Natural killer cell (primary cell): ENCODE data around the gene MTA2. TPM values are rescaled to one million over a fixed set of nuclear protein-coding genes. Genes with fewer than 3 reads are reported as not detected.

Source experiments
- ATAC-seq, 3 donors: fragments of 150-1000 bp in 2 of 3; fragments of 200-7000 bp in 1 of 3; cut with Tn5 transposase; 1 replicate in 1 of 3; 2 replicates in 2 of 3; pipeline ENCODE4 v1.10.0; 2021; ENCODE audit warnings: mild to moderate bottlenecking in 2 of 3, moderate library complexity in 2 of 3
- DNase-seq, 2 donors: peaks; one replicate each; pipeline versions ENCODE4 v3.0.0 to v3.0.0-alpha.2; 2013 to 2021; ENCODE audit warnings: mixed read lengths in 1 of 2
- H3K27ac ChIP-seq: one replicate; pipeline ENCODE4 v1.5.1; 2013; ENCODE audit warnings: mild to moderate bottlenecking, low read length
- H3K27me3 ChIP-seq: one replicate; pipeline ENCODE4 v1.6.1; 2013; ENCODE audit warnings: low read length; ENCODE audit not compliant: control insufficient read depth, insufficient read depth
- H3K36me3 ChIP-seq: one replicate; pipeline ENCODE4 v1.6.1; 2013; ENCODE audit warnings: low read length; ENCODE audit not compliant: control insufficient read depth, insufficient read depth
- H3K4me1 ChIP-seq: one replicate; pipeline ENCODE4 v1.6.1; 2013; ENCODE audit warnings: low read length; ENCODE audit not compliant: control insufficient read depth, insufficient read depth
- H3K4me3 ChIP-seq: one replicate; pipeline ENCODE4 v1.5.1; 2013; ENCODE audit warnings: low read length
- H3K9me3 ChIP-seq: one replicate; pipeline ENCODE4 v1.6.1; 2013; ENCODE audit warnings: low read length; ENCODE audit not compliant: control insufficient read depth, insufficient read depth
- H3K27ac Mint-ChIP-seq, 2 donors: one replicate each; pipeline ENCODE4 v1.8.0; 2022; ENCODE audit warnings: mild to moderate bottlenecking in 2 of 2, mixed read lengths in 2 of 2, moderate library complexity in 1 of 2
- H3K27me3 Mint-ChIP-seq, 2 donors: one replicate each; pipeline ENCODE4 v1.8.0; 2022; ENCODE audit warnings: low read depth in 2 of 2, mixed read lengths in 2 of 2
- H3K36me3 Mint-ChIP-seq: one replicate; pipeline ENCODE4 v1.8.0; 2022; ENCODE audit warnings: mixed read lengths
- H3K4me1 Mint-ChIP-seq, 2 donors: one replicate each; pipeline ENCODE4 v1.8.0; 2022; ENCODE audit warnings: mixed read lengths in 2 of 2
- H3K4me3 Mint-ChIP-seq: one replicate; pipeline ENCODE4 v1.8.0; 2022; ENCODE audit warnings: mild to moderate bottlenecking, moderate library complexity, mixed read lengths
- H3K9me3 Mint-ChIP-seq, 2 donors: one replicate each; pipeline ENCODE4 v1.8.0; 2022; ENCODE audit warnings: mixed read lengths in 2 of 2
- CTCF ChIP-seq: fragments of 200-600 bp; IDR thresholded peaks from one replicate; pipeline ENCODE4 v1.8.0; 2022; ENCODE audit warnings: antibody characterized with exemption
- WGBS: methylation state at CpG from one replicate; pipeline ENCODE4 v1.1.7; 2013; ENCODE audit warnings: missing lambda C conversion rate; ENCODE audit not compliant: insufficient coverage; 5-methylcytosine and 5-hydroxymethylcytosine counted together
- intact Hi-C: fragments of 100-400 bp; cut with micrococcal nuclease; formaldehyde crosslinking; loops from one replicate; pipeline ENCODE4 v1.14.2; 2022
- total RNA-seq, 4 donors: library from RNA; stranded (reverse); fragments of 120-200 nt in 1 of 4; gene quantifications; one replicate each; pipeline versions ENCODE4 v1.2.3 to v1.2.4, GENCODE V29; 2013 to 2022

Gene MTA2
- total RNA-seq, 3 donors from 2014 or later (not counting 1 experiment from before 2014, with no cell fraction given): 254 to 305 (median 259) TPM

- DNase-seq (peak in 1 of 2 donors; percentile 53), ATAC-seq (peak in 1 of 3 donors; percentile 7)
- no peaks in the 10 kb centered on the region for H3K36me3 Mint-ChIP-seq
- intact Hi-C loops: no loop called here
- no peaks in the 10 kb centered on the region for H3K27me3 Mint-ChIP-seq
- no peak for TF ChIP-seq CTCF
- Histone ChIP-seq H3K27ac (peak overlapping the region; percentile 48), H3K36me3 (peaks cover 35% of the 10 kb centered on the region), H3K9me3 (no peaks in the 10 kb centered on the region), H3K4me3 (peak overlapping the region; percentile 79), H3K4me1 (peaks cover 43% of the 10 kb centered on the region), H3K27me3 (no peaks in the 10 kb centered on the region)
- H3K27ac Mint-ChIP-seq: peak overlapping the region; percentile 93 to 96
- WGBS: 50% methylated on average over 96 of the region's 96 CpGs
- H3K4me1 Mint-ChIP-seq: peaks cover 48 to 54% of the 10 kb centered on the region in 2 donors
- no peaks in the 10 kb centered on the region for H3K9me3 Mint-ChIP-seq
- H3K4me3 Mint-ChIP-seq: peak overlapping the region; percentile 97
These were observed 741 bp upstream of the MTA2 start for GRCh38 chr11:62602141-62603071.

- peak overlapping the region; percentile 97 for H3K4me3 Mint-ChIP-seq
- H3K9me3 Mint-ChIP-seq: no peaks in the 10 kb centered on the region
- H3K9me3 ChIP-seq: no peaks in the 10 kb centered on the region
- peak overlapping the region; percentile 79 for H3K4me3 ChIP-seq
- H3K27ac Mint-ChIP-seq: peak overlapping the region; percentile 93 to 96
- H3K36me3 Mint-ChIP-seq: no peaks in the 10 kb centered on the region
- WGBS: 0% methylated on average over 30 of the region's 30 CpGs
- H3K4me1 Mint-ChIP-seq: peaks cover 48 to 59% of the 10 kb centered on the region in 2 donors
- H3K27me3 ChIP-seq: no peaks in the 10 kb centered on the region
- peak overlapping the region; percentile 83 for H3K27ac ChIP-seq
- intact Hi-C loops: no loop called here
- TF ChIP-seq CTCF: no peak
- no peaks in the 10 kb centered on the region for H3K27me3 Mint-ChIP-seq
- peaks cover 38% of the 10 kb centered on the region for H3K36me3 ChIP-seq
- peak in 1 of 2 donors; percentile 68 for DNase-seq
- ATAC-seq: no peak
- H3K4me1 ChIP-seq: peaks cover 43% of the 10 kb centered on the region
These were observed 618 bp downstream of the MTA2 start for GRCh38 chr11:62601122-62601371.

- H3K4me3 ChIP-seq: peak overlapping the region; percentile 79
- peak in 1 of 2 donors; percentile 57 for DNase-seq
- H3K36me3 Mint-ChIP-seq: no peaks in the 10 kb centered on the region
These were observed 1.1 kb downstream of the MTA2 start for GRCh38 chr11:62600367-62601121.

More at GRCh38 chr11:62600367-62601121, 1.1 kb downstream of the MTA2 start:
- no peaks in the 10 kb centered on the region for H3K27me3 ChIP-seq
- H3K27me3 Mint-ChIP-seq: no peaks in the 10 kb centered on the region
- no peak for ATAC-seq
- H3K9me3 ChIP-seq: no peaks in the 10 kb centered on the region
- peaks cover 48 to 61% of the 10 kb centered on the region in 2 donors for H3K4me1 Mint-ChIP-seq
- peaks cover 43% of the 10 kb centered on the region for H3K4me1 ChIP-seq
- H3K27ac ChIP-seq: peak overlapping the region; percentile 83
- H3K36me3 ChIP-seq: peaks cover 39% of the 10 kb centered on the region
- peak overlapping the region; percentile 97 for H3K4me3 Mint-ChIP-seq
- TF ChIP-seq CTCF: no peak
- H3K27ac Mint-ChIP-seq: peak overlapping the region; percentile 93 to 96
- WGBS: under 1% methylated on average over 25 of the region's 26 CpGs
- H3K9me3 Mint-ChIP-seq: no peaks in the 10 kb centered on the region
- intact Hi-C loops: no loop called here
